Measurements from ENCODE around the gene PDSS1.
A peak's percentile ranks its signal among the peaks of the same experiment; 100 is the strongest.
"Not testable (repeated sequence)": the region's sequence is repeated elsewhere in the genome, so short reads cannot be mapped to it uniquely, and the experiment has no call there.

Gene PDSS1

DNA sequence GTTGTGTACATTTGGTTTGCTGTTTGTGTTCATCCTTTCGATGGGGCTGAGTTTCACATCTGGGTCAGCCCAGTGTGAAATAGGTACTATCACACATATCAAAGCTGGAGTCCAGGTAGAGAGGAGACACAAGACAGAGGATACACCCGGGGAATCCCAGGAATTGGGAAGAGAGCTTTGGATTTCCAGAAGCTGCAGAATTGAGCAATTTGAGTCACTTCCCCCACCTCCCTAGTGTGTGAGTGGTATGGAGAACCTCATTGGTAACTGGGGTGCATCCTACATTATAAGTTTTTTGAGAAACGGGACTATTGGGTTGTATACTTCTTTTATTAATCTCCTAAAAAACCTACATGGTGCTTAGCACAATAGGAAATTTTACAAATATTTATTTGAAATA lies 12.1 kb upstream of the PDSS1 start:
- TF ChIP-seq, protein P1, sequence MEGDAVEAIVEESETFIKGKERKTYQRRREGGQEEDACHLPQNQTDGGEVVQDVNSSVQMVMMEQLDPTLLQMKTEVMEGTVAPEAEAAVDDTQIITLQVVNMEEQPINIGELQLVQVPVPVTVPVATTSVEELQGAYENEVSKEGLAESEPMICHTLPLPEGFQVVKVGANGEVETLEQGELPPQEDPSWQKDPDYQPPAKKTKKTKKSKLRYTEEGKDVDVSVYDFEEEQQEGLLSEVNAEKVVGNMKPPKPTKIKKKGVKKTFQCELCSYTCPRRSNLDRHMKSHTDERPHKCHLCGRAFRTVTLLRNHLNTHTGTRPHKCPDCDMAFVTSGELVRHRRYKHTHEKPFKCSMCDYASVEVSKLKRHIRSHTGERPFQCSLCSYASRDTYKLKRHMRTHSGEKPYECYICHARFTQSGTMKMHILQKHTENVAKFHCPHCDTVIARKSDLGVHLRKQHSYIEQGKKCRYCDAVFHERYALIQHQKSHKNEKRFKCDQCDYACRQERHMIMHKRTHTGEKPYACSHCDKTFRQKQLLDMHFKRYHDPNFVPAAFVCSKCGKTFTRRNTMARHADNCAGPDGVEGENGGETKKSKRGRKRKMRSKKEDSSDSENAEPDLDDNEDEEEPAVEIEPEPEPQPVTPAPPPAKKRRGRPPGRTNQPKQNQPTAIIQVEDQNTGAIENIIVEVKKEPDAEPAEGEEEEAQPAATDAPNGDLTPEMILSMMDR (IDR thresholded peaks at IDR 0.05; ENCODE audit: control insufficient read depth, extremely low read depth, insufficient read depth) = no peak
- no peak overlapping the region for H3K4me3 ChIP-seq (ENCODE audit: low read depth, low read length)
- no peak for DNase-seq (ENCODE audit: low read depth)

DNA sequence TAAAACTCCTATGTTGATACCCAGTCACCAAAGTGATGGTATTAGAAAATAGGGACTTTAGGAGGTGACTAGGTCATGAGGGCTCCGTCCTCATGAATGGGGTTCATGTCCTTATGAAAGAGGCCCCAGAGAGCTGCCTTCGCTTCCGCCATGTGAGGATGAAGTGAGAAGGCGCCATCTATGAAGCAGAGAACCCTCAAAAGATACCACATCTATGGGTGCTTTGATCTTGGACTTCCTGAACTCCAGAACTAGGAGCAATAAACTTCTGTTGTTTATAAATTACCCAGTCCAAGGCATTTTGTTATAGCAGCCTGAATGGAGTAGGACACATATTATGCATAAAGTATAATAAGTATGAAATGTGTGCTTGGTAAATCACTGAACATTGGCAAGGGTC lies 8.1 kb upstream of the PDSS1 start:
- no peak for DNase-seq (ENCODE audit: low read depth)
- H3K4me3 ChIP-seq (ENCODE audit: low read depth, low read length) = no peak overlapping the region
- TF ChIP-seq, protein P1 (IDR thresholded peaks at IDR 0.05; ENCODE audit: control insufficient read depth, extremely low read depth, insufficient read depth) = no peak

DNA sequence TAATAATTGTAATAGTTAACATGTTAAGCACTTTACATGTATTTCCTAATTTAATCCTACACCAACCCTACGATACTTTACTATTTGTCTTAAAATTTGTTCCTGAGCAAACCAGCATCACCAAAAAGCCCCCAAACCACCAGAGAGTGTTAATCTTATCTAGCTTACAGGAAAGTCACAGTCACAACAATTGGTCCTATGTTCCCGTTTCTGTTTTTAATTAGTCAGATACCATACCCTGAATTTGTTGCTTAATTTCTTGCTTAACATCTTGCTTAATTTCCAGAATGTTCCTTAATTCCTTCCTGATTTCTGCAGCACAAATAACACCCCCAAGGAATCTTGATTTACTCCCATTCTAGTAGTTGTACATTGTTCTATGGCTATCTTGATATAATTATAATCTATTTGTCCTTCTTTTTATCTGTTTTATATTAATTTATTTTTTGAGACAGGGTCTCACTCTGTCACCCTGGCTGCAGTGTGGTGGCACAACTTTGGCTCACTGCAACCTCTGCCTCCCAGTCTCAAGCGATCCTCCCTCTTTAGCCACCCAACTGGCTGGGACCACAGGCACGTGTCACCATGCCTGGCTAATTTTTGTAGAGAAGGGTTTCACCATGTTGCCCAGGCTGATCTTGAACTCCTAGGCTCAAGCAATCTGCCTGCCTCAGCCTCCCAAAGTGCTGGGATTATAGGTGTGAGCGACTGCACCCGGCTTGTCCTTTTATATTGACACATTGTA lies 6.6 kb upstream of the PDSS1 start:
- H3K4me3 ChIP-seq (ENCODE audit: low read depth, low read length) = no peak overlapping the region
- DNase-seq (ENCODE audit: low read depth) = no peak
- TF ChIP-seq, protein P1 (IDR thresholded peaks at IDR 0.05; ENCODE audit: control insufficient read depth, extremely low read depth, insufficient read depth) = no peak

DNA sequence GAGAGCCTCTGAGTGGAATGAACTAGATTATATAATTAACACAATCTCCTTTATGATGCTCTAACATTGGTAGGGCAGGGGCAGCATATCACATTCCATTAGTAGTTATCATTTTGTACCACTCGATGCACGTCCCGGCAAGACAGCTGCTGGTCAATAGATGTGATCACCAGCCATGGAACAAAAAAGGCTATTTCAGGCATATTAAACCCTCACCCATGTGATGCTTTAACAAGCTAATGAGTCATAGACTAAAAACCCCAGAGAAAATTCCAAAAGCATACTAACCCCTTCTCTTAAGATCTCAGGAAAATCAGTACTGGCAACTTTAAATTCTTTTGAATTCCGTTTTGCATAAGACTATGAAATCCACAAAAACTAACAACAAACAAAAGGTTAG lies 3.0 kb upstream of the PDSS1 start:
- DNase-seq (ENCODE audit: low read depth); H3K4me3 ChIP-seq (ENCODE audit: low read depth, low read length): not testable (repeated sequence)

DNA sequence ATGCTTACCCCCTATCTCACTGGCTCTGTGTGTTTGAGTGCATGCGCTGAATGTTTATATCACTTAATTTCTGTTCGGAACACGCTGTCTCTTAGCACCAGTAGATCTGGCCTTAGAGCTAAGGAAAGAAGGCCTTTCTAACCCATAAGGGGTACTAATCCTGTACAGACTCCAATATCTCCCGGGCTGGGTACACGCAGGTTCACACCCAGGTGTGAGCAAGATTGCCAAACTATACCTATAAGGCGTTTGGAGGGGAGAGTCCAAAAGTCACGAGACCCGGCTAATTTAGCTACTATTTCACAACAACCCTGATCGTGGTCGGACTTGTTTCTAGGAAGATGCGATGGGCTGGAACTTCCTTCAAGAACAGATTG lies 727 bp upstream of the PDSS1 start:
- peak; percentile 56 for DNase-seq (ENCODE audit: low read depth)
- TF ChIP-seq, protein P1 (IDR thresholded peaks at IDR 0.05; ENCODE audit: control insufficient read depth, extremely low read depth, insufficient read depth) = no peak
- H3K4me3 ChIP-seq (ENCODE audit: low read depth, low read length) = peak overlapping the region; percentile 88

DNA sequence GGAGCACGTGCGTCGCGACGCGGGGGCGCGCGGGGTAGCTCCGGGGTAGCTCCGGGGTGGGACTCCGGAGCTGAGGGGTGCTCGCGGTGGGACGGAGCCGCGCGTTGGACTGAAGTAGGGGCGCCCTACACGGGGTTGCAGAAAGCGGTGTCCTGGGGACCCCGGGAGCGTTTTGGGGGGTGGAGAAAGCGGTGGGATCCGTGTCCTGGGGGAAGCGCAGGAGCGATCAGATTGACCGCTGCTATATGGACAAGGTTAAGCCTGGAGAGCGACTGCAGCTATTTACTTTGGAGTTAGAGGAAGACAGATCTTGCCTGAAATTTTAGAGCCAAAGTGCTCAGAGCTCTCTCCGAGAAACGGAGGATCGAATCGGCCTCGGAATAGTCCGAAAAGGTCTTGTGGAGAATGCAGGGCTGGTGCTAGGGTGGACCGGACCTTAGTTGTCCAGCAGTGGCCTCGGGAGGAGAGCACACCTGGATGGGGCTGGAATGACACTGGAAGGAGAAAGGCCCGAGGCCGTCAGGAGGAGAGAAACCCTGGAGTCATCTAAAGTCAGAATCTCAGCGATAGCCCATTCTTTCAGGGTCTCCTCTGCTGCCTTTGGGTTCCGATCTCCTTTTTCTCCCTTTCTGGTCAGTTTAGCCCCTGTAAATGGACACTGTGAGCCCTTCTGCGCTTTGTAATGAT lies 564 bp downstream of the PDSS1 start:
- peak overlapping the region; percentile 88 for H3K4me3 ChIP-seq (ENCODE audit: low read depth, low read length)
- TF ChIP-seq, protein P1 (IDR thresholded peaks at IDR 0.05; ENCODE audit: control insufficient read depth, extremely low read depth, insufficient read depth) = no peak
- DNase-seq (ENCODE audit: low read depth) = no peak

DNA sequence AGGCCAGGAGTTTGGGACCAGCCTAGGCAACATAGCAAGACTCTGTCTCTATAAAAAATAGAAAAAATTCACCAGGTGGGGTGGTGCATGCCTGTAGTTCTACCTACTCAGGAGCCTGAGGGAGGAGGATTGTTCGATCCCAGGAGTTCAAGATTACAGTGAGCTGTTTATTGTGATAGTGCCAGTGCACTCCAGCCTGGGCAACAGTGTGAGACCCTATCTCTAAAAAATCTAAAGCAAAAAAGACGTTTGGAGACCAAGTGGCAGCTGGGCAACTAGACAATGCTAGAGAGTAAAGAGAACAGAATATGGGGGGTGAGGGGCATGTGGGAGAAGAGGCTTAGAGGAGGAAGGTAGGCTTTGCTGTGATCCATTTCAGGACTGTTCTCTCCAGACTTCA lies 1.4 kb downstream of the PDSS1 start:
- peak overlapping the region; percentile 88 for H3K4me3 ChIP-seq (ENCODE audit: low read depth, low read length)
- DNase-seq (ENCODE audit: low read depth) = no peak
- TF ChIP-seq, protein P1 (IDR thresholded peaks at IDR 0.05; ENCODE audit: control insufficient read depth, extremely low read depth, insufficient read depth) = no peak
